ENCODE data around the gene SLC5A5. TPM values are rescaled to one million over a fixed set of nuclear protein-coding genes. Genes with fewer than 3 reads are reported as not detected.
A peak's percentile ranks its signal among the peaks of the same experiment; 100 is the strongest.

The SLC5A5 gene
- total RNA-seq, 1 donor from 2014 or later: not detected

DNA sequence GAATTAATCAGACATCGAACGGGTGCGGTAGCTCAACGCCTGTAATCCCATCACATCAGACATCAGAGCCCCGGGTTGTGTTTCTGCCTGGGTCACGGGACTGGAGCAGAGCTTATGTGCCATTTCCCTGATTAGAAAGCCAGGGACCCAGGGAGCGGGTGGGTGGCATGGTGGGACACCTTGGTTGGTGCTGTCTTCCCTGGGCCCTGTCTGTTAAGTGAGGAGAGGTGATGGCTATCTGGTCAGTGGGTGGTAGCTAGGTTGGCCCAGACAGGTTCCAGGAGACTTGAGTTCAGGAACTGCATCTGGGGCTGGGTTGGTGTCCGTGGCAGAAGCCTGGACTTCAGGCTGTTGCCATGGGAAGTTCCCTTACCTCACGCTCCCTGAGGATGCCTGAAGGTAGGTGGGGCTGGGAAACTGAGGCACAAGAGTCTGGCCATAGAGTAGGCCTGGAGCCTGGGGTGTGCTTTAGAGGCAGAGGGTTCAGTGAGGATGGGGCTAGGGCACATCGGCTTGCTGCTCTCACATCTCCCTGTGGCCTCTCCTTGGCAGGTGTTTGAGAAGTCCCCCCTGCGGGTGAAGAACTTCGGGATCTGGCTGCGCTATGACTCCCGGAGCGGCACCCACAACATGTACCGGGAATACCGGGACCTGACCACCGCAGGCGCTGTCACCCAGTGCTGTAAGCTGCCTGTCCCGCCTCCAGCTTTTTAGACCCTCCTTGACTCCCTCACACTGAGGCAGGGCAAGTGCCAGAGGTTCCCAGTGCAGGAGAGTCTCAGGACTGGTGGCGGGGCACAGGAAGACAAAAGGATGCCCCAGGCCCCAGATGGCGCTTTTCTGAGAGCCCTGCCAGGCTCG is 10.0 kb upstream of the SLC5A5 start:
- Histone ChIP-seq H4K20me1 (ENCODE audit: insufficient read depth, low read length) (peaks cover 68% of the 10 kb centered on the region), H3K27me3 (ENCODE audit: insufficient read depth, low read length) (no peaks in the 10 kb centered on the region), H2AFZ (ENCODE audit: low read depth, low read length) (no peak overlapping the region), H3K4me3 (ENCODE audit: insufficient read depth, low read depth, low read length) (peak overlapping the region; percentile 96), H3K9me3 (ENCODE audit: insufficient read depth, low read depth, low read length) (no peaks in the 10 kb centered on the region), H3K4me2 (ENCODE audit: low read length) (peak overlapping the region; percentile 98), H3K36me3 (ENCODE audit: insufficient read depth, low read length) (peaks cover 28% of the 10 kb centered on the region), H3K79me2 (ENCODE audit: insufficient read depth, low read length) (peaks cover 36% of the 10 kb centered on the region), H3K4me1 (ENCODE audit: insufficient read depth, low read length) (peaks cover 16% of the 10 kb centered on the region), H3K27ac (ENCODE audit: low read depth, low read length) (no peak overlapping the region), H3K9ac (ENCODE audit: low read length) (peak overlapping the region; percentile 99)
- H3K4me3 Mint-ChIP-seq (ENCODE audit: unreplicated experiment): peak overlapping the region; percentile 99
- FAIRE-seq (no peak), DNase-seq (ENCODE audit: low read depth) (no peak)
- H3K36me3 Mint-ChIP-seq (ENCODE audit: low read depth, unreplicated experiment): peaks cover 31% of the 10 kb centered on the region
- peak overlapping the region; percentile 99 for H3K27ac Mint-ChIP-seq (ENCODE audit: unreplicated experiment)
- H3K27me3 Mint-ChIP-seq (ENCODE audit: low read depth, unreplicated experiment): no peaks in the 10 kb centered on the region
- TF ChIP-seq EZH2 (IDR thresholded peaks at IDR 0.05; ENCODE audit: insufficient read depth, low read length) (no peak), CTCF (IDR thresholded peaks at IDR 0.05; ENCODE audit: insufficient read depth, low read depth, low read length) (no peak)
- peaks cover 16% of the 10 kb centered on the region for H3K4me1 Mint-ChIP-seq (ENCODE audit: low read depth, unreplicated experiment)
- H3K9me3 Mint-ChIP-seq (ENCODE audit: unreplicated experiment): no peaks in the 10 kb centered on the region

- peaks cover 28% of the 10 kb centered on the region for H3K36me3 ChIP-seq (ENCODE audit: insufficient read depth, low read length)
- no peak overlapping the region for H2AFZ ChIP-seq (ENCODE audit: low read depth, low read length)
- Mint-ChIP-seq H3K27ac (ENCODE audit: unreplicated experiment) (peak overlapping the region; percentile 78), H3K9me3 (ENCODE audit: unreplicated experiment) (no peaks in the 10 kb centered on the region), H3K27me3 (ENCODE audit: low read depth, unreplicated experiment) (peaks cover 1% of the 10 kb centered on the region), H3K4me3 (ENCODE audit: unreplicated experiment) (peak overlapping the region; percentile 99), H3K4me1 (ENCODE audit: low read depth, unreplicated experiment) (peaks cover 16% of the 10 kb centered on the region), H3K36me3 (ENCODE audit: low read depth, unreplicated experiment) (peaks cover 31% of the 10 kb centered on the region)
- no peak overlapping the region for H3K4me3 ChIP-seq (ENCODE audit: insufficient read depth, low read depth, low read length)
- TF ChIP-seq CTCF (IDR thresholded peaks at IDR 0.05; ENCODE audit: insufficient read depth, low read depth, low read length) (no peak), EZH2 (IDR thresholded peaks at IDR 0.05; ENCODE audit: insufficient read depth, low read length) (no peak)
- peaks cover 36% of the 10 kb centered on the region for H3K79me2 ChIP-seq (ENCODE audit: insufficient read depth, low read length)
- no peak for DNase-seq (ENCODE audit: low read depth)
- peaks cover 16% of the 10 kb centered on the region for H3K4me1 ChIP-seq (ENCODE audit: insufficient read depth, low read length)
- peaks cover 71% of the 10 kb centered on the region for H4K20me1 ChIP-seq (ENCODE audit: insufficient read depth, low read length)
- no peak for FAIRE-seq
- peak overlapping the region; percentile 98 for H3K4me2 ChIP-seq (ENCODE audit: low read length)
- no peak overlapping the region for H3K27ac ChIP-seq (ENCODE audit: low read depth, low read length)
- peak overlapping the region; percentile 99 for H3K9ac ChIP-seq (ENCODE audit: low read length)
- no peaks in the 10 kb centered on the region for H3K27me3 ChIP-seq (ENCODE audit: insufficient read depth, low read length)
- H3K9me3 ChIP-seq (ENCODE audit: insufficient read depth, low read depth, low read length): no peaks in the 10 kb centered on the region
These were observed 8.8 kb upstream of the SLC5A5 start for GRCh38 chr19:17862711-17863519.

Measured in astrocyte (in vitro differentiated cells and primary cell).